Parathyroid adenoma (tissue), 2 donors: Measurements from ENCODE around the gene LGALS7B.
"Not testable (repeated sequence)": the region's sequence is repeated elsewhere in the genome, so short reads cannot be mapped to it uniquely, and the experiment has no call there.

ENCODE experiments used
- H2AFZ ChIP-seq: fragments of 300-600 bp; sonication (generic); one replicate; pipeline ENCODE4 v1.7.0; 2017; ENCODE audit warnings: antibody characterized with exemption, mild to moderate bottlenecking
- H3K27ac ChIP-seq: fragments of 300-600 bp; sonication (generic); one replicate; pipeline ENCODE4 v1.7.0; 2017
- H3K27me3 ChIP-seq: fragments of 300-600 bp; sonication (generic); one replicate; pipeline ENCODE4 v1.7.0; 2017; ENCODE audit warnings: low read length; ENCODE audit not compliant: control insufficient read depth, insufficient read depth
- H3K36me3 ChIP-seq: fragments of 300-600 bp; sonication (generic); one replicate; pipeline ENCODE4 v1.7.0; 2017; ENCODE audit warnings: low read length; ENCODE audit not compliant: control insufficient read depth, insufficient read depth
- H3K4me1 ChIP-seq: fragments of 300-600 bp; sonication (generic); one replicate; pipeline ENCODE4 v1.7.0; 2017; ENCODE audit warnings: control low read depth
- H3K4me2 ChIP-seq: fragments of 300-600 bp; sonication (generic); one replicate; pipeline ENCODE4 v1.7.0; 2017; ENCODE audit warnings: low read length
- H3K4me3 ChIP-seq: fragments of 300-600 bp; sonication (generic); one replicate; pipeline ENCODE4 v1.7.0; 2017; ENCODE audit warnings: low read depth, low read length
- H3K79me2 ChIP-seq: fragments of 300-600 bp; sonication (generic); one replicate; pipeline ENCODE4 v1.7.0; 2017; ENCODE audit warnings: control low read depth
- H3K9ac ChIP-seq: fragments of 300-600 bp; sonication (generic); one replicate; pipeline ENCODE4 v1.7.0; 2017; ENCODE audit warnings: mild to moderate bottlenecking
- H3K9me3 ChIP-seq: fragments of 300-600 bp; sonication (generic); one replicate; pipeline ENCODE4 v1.7.0; 2017; ENCODE audit warnings: low read length; ENCODE audit not compliant: control insufficient read depth
- TF ChIP-seq, protein P1 (sequence below): fragments of 300-600 bp; sonication (generic); IDR thresholded peaks from one replicate; pipeline ENCODE4 v1.7.0; 2017; ENCODE audit warnings: antibody characterized with exemption, mild to moderate bottlenecking
- donor health status: primary hyperparathyroidism.

LGALS7B gene

DNA sequence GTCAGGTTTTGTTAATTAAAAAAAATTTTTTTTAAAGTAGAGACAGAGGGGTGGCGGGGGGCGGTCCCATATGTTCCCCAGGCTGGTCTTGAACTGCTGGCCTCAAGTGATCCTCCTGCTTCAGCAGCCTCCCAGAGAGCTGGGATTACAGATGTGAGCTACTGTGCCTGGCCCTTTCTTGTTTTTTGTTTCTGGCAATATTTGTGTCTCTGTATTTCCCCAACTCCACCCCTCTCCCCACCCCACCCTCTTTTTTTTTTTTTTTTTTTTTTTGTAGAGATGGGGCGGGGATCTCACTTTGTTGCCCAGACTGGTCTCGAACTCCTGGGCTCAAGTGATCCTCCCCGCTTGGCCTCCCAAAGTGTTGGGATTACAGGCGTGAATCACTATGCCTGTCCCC, 44.1 kb upstream of the LGALS7B start:
- no peaks in the 10 kb centered on the region for H3K36me3 ChIP-seq
- no peaks in the 10 kb centered on the region for H3K9me3 ChIP-seq
- H3K4me1 ChIP-seq = no peaks in the 10 kb centered on the region
- H3K9ac ChIP-seq = no peak overlapping the region
- TF ChIP-seq, protein P1, sequence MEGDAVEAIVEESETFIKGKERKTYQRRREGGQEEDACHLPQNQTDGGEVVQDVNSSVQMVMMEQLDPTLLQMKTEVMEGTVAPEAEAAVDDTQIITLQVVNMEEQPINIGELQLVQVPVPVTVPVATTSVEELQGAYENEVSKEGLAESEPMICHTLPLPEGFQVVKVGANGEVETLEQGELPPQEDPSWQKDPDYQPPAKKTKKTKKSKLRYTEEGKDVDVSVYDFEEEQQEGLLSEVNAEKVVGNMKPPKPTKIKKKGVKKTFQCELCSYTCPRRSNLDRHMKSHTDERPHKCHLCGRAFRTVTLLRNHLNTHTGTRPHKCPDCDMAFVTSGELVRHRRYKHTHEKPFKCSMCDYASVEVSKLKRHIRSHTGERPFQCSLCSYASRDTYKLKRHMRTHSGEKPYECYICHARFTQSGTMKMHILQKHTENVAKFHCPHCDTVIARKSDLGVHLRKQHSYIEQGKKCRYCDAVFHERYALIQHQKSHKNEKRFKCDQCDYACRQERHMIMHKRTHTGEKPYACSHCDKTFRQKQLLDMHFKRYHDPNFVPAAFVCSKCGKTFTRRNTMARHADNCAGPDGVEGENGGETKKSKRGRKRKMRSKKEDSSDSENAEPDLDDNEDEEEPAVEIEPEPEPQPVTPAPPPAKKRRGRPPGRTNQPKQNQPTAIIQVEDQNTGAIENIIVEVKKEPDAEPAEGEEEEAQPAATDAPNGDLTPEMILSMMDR = no peak
- H3K79me2 ChIP-seq = no peaks in the 10 kb centered on the region
- H3K4me3 ChIP-seq = no peak overlapping the region
- no peak overlapping the region for H2AFZ ChIP-seq
- no peak overlapping the region for H3K4me2 ChIP-seq
- no peak overlapping the region for H3K27ac ChIP-seq
- no peaks in the 10 kb centered on the region for H3K27me3 ChIP-seq

DNA sequence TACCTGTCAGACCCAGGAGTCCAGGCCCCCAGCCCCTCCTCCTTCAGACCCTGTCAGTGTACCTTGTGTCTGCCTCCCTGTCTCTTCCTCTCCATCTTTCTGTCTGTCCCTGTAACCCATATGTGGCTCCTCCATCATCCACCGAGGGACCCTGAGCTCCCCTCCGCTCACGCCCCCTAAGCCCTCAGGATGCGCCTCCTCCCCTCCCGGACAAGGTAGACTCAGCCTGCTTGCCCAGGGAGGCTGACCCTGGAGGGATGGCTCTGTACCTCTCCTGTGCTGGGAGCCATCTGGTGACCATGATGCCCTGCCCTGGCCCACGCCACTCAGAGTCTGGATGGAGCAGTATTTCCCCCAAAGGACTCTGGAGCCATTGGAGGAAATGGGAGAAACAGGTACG, 43.7 kb upstream of the LGALS7B start:
- H3K9ac ChIP-seq = no peak overlapping the region
- no peaks in the 10 kb centered on the region for H3K27me3 ChIP-seq
- H3K4me2 ChIP-seq = no peak overlapping the region
- H3K79me2 ChIP-seq = no peaks in the 10 kb centered on the region
- TF ChIP-seq, protein P1 = no peak
- H3K9me3 ChIP-seq = no peaks in the 10 kb centered on the region
- no peak overlapping the region for H3K27ac ChIP-seq
- H3K4me1 ChIP-seq = no peaks in the 10 kb centered on the region
- H2AFZ ChIP-seq = no peak overlapping the region
- H3K36me3 ChIP-seq = no peaks in the 10 kb centered on the region
- H3K4me3 ChIP-seq = no peak overlapping the region

DNA sequence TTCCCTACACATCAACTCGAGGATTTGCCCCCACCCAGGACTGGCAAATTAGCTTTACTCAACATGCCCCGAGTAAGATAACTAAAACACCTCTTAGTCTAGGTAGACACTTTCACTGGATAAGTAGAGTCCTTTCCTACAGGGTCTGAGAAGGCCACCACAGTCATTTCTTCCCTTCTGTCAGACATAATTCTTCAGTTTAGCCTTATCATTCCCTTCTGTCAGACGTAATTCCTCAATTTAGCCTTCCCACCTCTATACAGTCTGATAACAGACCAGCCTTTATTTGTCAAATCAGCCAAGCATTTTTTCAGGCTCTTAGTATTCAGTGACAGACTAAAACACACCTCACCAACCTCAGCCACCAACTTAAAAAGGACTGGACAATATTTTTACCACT, 35.2 kb upstream of the LGALS7B start:
- H3K79me2 ChIP-seq, H3K27ac ChIP-seq, H3K4me3 ChIP-seq: not testable (repeated sequence)

DNA sequence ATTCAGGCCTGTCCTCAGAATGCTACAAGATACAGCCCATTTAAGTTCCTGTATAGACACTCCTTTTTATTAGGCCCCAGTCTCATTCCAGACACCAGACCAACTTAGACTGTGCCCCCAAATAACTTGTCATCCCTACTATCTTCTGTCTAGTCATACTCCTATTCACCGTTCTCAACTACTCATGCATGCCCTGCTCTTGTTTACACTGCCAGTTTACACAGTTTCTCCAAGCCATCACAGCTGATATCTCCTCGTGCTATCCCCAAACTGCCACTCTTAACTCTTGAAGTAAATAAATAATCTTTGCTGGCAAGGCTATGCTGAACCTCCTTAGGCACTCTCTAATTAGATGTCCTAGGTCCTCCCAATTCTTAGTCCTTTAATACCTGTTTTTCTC, 34.8 kb upstream of the LGALS7B start:
- not testable (repeated sequence) for H3K9me3 ChIP-seq, H3K9ac ChIP-seq, H3K4me2 ChIP-seq, H3K36me3 ChIP-seq, H3K27me3 ChIP-seq, H3K4me3 ChIP-seq, H3K79me2 ChIP-seq, H3K4me1 ChIP-seq, H3K27ac ChIP-seq, H2AFZ ChIP-seq

More for the DNA sequence above, 35.2 kb upstream of the LGALS7B start:
- not testable (repeated sequence) for H3K9me3 ChIP-seq, H3K9ac ChIP-seq, H3K27me3 ChIP-seq, H3K4me1 ChIP-seq, H3K4me2 ChIP-seq, H3K36me3 ChIP-seq, H2AFZ ChIP-seq

DNA sequence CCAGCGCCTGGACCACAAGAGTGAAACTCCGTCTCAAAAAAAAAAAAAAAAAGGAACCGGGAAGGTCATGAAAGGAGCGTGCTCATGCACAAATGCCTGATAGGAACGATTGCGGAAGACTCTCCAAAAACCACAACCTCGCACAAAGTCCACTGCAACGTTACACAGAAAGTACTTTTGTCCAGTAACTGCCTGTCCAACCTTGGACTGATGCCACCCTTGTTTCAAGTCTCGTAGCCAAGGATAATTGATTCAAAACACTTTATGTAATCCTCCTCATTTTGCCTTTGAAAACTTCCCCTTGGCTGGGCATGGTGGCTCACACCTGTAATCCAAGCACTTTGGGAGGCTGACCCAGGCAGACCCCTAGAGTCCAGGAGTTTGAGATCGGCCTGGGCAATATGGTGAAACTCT, 29.4 kb upstream of the LGALS7B start:
- Histone ChIP-seq H3K79me2 (no peaks in the 10 kb centered on the region), H3K4me3 (no peak overlapping the region), H3K4me2 (no peak overlapping the region), H3K9ac (no peak overlapping the region), H3K9me3 (no peaks in the 10 kb centered on the region), H2AFZ (no peak overlapping the region), H3K27me3 (no peaks in the 10 kb centered on the region), H3K4me1 (no peaks in the 10 kb centered on the region), H3K27ac (no peak overlapping the region), H3K36me3 (no peaks in the 10 kb centered on the region)
- TF ChIP-seq, protein P1 = no peak

DNA sequence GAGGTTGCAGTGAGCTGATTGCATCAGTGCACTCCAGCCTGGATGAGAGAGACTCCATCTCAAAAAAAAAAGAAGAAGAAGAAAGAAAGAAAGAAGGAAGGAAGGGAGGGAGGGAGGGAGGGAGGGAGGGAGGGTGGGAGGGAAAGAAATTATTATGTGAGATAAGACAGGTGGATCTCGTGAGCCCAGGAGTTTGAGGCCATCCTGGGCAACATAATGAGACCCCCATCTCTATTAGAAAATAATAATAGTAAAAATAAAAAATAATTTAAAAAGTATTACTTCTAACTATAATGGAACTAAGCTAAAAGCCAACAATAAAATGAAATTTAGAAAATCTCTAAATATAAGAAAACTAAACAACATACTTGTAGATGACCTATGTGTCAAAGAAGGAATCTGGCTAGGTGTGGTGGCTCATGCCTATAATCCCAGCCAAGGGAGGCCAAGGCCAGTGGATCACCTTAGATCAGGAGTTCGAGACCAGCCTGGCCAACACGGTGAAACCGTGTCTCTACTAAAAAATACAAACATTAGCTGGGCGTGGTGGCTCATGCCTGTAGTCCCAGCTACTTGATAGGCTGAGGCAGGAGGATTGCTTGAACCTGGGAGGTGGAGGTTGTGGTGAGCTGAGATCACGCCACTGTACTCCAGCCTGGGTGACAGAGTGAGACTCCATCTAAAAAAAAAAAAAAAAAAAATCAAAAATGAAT, 28.0 kb upstream of the LGALS7B start:
- H3K79me2 ChIP-seq, H3K4me2 ChIP-seq, H2AFZ ChIP-seq, H3K27me3 ChIP-seq, H3K36me3 ChIP-seq, H3K27ac ChIP-seq, H3K9ac ChIP-seq, H3K4me3 ChIP-seq, H3K9me3 ChIP-seq, H3K4me1 ChIP-seq: not testable (repeated sequence)

DNA sequence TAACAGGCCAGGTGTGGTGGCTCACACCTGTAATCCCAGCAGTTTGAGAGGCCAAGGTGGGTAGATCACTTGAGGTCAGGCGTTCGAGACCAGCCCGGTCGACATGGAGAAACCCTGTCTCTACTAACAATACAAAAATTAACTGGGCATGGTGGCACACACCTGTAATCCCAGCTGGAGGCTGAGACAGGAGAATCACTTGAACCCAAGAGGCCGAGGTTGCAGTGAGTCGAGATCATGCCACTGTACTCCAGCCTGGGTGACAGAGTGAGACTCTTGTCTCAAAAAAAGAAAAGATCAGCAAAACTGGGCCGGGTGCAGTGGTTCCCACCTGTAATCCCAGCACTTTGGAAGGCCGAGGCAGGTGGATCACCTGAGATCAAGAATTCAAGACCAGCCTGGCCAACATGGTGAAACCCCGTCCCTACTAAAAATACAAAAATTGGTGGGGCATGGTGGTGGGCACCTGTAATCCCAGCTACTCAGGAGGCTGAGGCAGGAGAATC, 27.1 kb upstream of the LGALS7B start:
- H3K27me3 ChIP-seq, H3K9ac ChIP-seq, H3K4me2 ChIP-seq, H3K79me2 ChIP-seq, H3K27ac ChIP-seq, H2AFZ ChIP-seq, H3K9me3 ChIP-seq, H3K4me3 ChIP-seq, H3K36me3 ChIP-seq, H3K4me1 ChIP-seq: not testable (repeated sequence)
